ENCODE data around the gene SETD2.
A peak's percentile ranks its signal among the peaks of the same experiment; 100 is the strongest.
"Not testable (repeated sequence)": the region's sequence is repeated elsewhere in the genome, so short reads cannot be mapped to it uniquely, and the experiment has no call there.

The SETD2 gene

GRCh38 chr3:47054412-47054811 lies 109.5 kb downstream of the SETD2 start:
- Histone ChIP-seq H3K27ac (no peak overlapping the region), H3K4me3 (no peak overlapping the region)

DNA sequence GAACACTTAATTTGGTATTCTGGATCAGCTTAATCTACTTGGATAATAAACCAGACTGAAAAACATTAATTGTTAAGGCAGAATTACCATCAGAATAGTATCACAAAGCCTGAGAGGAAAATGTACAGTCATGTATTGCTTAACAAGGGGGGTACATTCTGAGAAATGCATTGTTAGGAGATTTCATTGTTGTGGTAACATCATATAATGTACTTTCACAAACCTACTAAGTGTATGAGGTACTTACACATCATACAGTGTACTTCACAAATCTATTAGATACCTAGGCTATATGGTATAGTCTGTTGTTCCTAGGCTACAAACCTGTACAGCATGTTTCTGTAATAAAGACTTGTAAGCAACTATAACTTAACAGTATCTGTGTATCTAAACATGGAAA lies 116.2 kb downstream of the SETD2 start:
- Histone ChIP-seq H3K27ac (no peak overlapping the region), H3K4me3 (no peak overlapping the region)

- no peak overlapping the region for H3K4me3 ChIP-seq
- no peak overlapping the region for H3K27ac ChIP-seq
These were observed 116.8 kb downstream of the SETD2 start for GRCh38 chr3:47047069-47047468.

DNA sequence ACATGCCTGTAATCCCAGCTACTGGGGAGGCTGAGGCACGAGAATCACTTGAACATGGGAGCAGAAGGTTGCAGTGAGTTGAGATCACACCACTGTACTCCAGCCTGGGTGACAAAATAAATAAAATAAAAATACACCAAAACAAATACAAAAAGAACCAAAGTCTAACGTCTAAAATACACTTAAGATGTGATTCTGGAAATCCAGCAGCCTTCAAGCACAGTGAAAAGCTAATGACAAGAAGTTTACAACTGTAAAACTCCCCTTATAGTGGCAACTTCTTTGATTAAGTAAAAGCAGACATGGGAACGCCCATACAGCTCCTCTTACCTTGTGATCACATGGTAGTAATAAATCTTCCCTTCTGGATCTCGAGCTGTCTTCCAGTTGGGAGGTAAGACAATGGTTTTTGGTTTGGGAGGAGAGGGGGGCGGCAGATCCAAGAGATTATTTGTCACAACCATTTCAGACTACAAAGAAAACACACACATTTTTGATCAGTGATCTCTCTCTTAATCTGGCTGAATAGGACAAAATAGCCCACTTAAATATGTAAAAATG lies 121.6 kb downstream of the SETD2 start:
- H3K27ac ChIP-seq = peak overlapping the region in 1 of 21 experiments; percentile 6
- no peak overlapping the region for H3K4me3 ChIP-seq

DNA sequence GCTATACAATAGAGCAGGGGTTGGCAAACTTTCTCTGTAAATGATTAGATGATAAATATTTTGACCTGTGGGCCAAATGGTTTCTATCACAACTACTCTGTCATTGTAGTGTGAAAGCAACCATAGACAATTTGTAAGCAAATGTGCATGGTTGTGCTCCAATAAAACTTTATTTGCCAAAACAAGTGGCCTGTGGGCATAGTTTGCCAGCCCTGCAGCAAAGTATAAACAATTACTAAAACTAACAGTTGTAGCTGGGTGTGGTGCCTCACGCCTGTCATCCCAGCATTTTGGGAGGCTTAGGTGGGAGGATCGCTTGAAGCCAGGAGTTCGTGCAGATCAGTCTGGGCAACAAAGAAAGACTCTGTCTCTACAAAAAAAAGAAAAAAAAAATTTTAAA lies 122.8 kb downstream of the SETD2 start:
- Histone ChIP-seq H3K4me3 (no peak overlapping the region), H3K27ac (no peak overlapping the region)

- peak overlapping the region in 4 of 21 experiments; percentile 45 to 66 (median 54) for H3K27ac ChIP-seq
- not testable (repeated sequence) for H3K4me3 ChIP-seq
These were observed 126.6 kb downstream of the SETD2 start for GRCh38 chr3:47037302-47037701.

DNA sequence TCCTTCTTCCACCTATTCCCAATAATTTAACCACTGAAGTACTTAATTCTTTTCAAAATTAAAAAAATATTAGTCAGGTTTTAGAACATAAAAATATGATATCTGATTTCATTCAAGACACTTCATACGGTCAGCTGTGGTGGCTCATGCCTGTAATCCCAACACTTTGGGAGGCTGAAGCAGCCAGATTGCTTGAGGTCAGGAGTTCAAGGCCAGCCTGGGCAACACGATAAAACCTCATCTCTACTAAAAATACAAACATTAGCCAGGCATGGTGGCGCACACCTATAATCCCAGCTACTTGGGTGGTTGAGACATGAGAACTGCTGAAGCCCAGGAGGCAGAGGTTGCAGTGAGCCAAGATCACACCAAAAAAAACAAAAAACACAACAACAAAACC lies 127.8 kb downstream of the SETD2 start:
- H3K27ac ChIP-seq = peak overlapping the region in 1 of 21 experiments; percentile 26
- no peak overlapping the region for H3K4me3 ChIP-seq

- no peak overlapping the region for H3K4me3 ChIP-seq
- peak overlapping the region in 1 of 21 experiments; percentile 26 for H3K27ac ChIP-seq
These were observed 128.3 kb downstream of the SETD2 start for GRCh38 chr3:47035645-47036044.

DNA sequence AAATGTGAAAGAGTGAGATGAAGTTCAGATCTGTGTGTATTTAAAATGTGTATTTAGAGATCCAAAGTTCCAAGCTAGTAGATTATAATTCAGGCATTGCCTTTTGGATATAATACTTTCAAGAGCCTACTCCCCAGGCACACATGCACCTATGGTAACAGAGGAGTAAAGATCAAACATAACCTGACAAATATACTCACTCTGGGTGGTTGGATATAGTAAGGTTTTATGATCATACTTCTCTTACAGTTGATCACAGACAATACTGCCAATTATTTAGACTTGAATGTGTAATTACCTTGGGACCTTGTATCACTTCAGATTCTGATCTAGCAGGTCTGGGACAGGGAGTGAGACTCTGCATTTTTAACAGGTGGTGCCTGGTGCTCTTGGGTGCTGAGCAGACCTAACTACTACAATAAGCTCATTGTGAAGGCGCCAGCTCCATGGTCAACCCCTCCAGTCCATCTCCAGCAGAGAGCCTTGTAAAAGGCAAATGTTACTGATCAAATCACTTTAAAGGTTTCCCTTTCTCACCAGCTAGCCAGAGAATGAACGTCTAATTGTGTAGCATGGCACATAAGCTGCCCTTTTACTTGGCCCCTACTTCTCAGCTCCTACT lies 128.9 kb downstream of the SETD2 start:
- H3K27ac ChIP-seq = peak overlapping the region in 1 of 21 experiments; percentile 26
- no peak overlapping the region for H3K4me3 ChIP-seq

DNA sequence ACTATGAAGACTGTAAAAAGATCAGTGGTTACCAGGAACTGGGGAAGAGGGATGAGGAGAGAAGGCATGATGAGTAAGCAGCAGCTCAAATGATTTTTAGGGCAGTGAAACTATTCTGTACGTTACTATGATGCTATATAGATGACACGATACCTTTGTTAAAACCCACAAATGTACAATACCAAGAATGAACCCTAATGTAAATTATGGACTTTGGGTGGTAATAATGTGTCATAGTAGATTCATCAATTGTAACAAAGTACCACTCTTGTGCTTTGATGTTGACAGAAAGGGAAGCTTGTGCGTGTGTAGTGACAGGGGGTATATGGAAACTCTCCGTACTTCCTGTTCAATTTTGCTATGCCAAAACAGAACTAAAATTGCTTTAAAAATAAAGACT lies 132.9 kb downstream of the SETD2 start:
- H3K4me3 ChIP-seq, H3K27ac ChIP-seq: not testable (repeated sequence)

GRCh38 chr3:47028667-47029066 lies 135.2 kb downstream of the SETD2 start:
- Histone ChIP-seq H3K27ac (no peak overlapping the region), H3K4me3 (no peak overlapping the region)

- Histone ChIP-seq H3K27ac (no peak overlapping the region), H3K4me3 (no peak overlapping the region)
These were observed 135.8 kb downstream of the SETD2 start for GRCh38 chr3:47028146-47028545.

- not testable (repeated sequence) for H3K4me3 ChIP-seq, H3K27ac ChIP-seq
These were observed 137.5 kb downstream of the SETD2 start for GRCh38 chr3:47026432-47026831.

- Histone ChIP-seq H3K27ac (peak overlapping the region in 1 of 21 experiments; percentile 26), H3K4me3 (no peak overlapping the region)
These were observed 139.0 kb downstream of the SETD2 start for GRCh38 chr3:47024932-47025331.

- H3K27ac ChIP-seq = peak overlapping the region in 4 of 21 experiments; percentile 11 to 73 (median 28)
- H3K4me3 ChIP-seq = no peak overlapping the region
These were observed 141.3 kb downstream of the SETD2 start for GRCh38 chr3:47022641-47023071.

- Histone ChIP-seq H3K4me3 (no peak overlapping the region), H3K27ac (peak overlapping the region in 1 of 21 experiments; percentile 35)
These were observed 143.6 kb downstream of the SETD2 start for GRCh38 chr3:47020311-47020710.

DNA sequence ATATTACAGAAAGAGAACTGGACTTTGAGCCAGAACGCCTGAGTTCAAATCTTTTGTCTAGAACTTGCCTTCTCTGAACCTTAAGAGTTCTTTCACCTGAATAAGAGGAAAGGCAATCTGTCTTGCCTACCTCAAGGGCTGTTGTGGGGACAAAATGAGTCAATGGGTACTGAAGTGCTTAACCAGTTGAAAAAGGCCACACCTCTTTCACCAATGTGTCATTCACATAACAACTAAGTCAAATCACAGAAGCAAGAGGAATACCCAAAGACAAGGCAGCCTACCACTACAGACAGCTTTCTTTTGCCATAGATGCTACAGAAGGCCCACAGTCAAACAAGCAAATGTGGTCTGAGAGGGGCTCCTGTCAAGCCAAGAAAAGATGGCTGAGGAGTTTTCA lies 144.7 kb downstream of the SETD2 start:
- no peak overlapping the region for H3K4me3 ChIP-seq
- peak overlapping the region in 3 of 21 experiments; percentile 19 to 62 (median 52) for H3K27ac ChIP-seq

DNA sequence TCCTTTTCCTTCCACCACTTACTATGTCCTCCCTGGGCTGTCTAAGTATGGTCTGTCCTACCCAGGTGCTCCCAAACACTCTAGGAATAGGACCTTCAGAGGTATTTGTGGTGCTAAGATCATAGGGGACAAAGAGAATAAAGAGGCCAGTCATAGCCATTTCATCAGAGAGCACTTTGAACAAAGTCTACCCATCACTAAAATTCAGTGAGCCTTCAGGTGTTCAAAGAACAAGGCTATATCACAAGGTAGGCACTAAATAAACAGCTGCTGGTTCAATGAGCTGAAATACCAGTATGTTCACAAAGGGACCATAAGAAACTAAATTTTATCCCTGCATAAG lies 145.7 kb downstream of the SETD2 start:
- H3K27ac ChIP-seq = peak overlapping the region in 4 of 21 experiments; percentile 34 to 62 (median 46)
- H3K4me3 ChIP-seq = no peak overlapping the region

GRCh38 chr3:47017504-47018268 lies 146.2 kb downstream of the SETD2 start:
- peak overlapping the region in 7 of 21 experiments; percentile 25 to 62 (median 34) for H3K27ac ChIP-seq
- H3K4me3 ChIP-seq = no peak overlapping the region

DNA sequence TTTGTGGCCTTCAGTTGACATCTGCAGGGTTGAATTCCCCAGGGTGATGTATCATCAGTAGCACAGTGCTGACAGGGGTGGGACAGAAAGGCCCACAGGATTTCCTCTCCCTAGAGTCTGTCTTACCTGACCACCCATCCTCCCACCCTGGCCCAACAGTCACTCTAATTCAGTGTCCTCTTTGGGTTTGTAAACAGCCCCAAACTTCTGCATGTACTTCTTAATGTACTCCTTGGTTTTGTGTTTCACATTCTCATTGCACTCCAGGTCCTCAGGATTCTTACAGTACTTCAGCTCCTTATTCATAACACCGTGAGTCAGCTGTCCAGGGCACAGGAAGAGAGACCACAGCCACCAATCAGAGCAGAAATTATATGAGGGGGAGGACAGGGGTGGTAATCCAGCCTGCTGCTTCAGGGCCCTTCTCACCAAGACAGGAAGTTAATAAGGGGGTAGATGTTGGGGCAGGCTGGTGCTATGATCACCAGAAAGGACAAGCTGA lies 146.9 kb downstream of the SETD2 start:
- H3K27ac ChIP-seq = peak overlapping the region in 6 of 21 experiments; percentile 6 to 62 (median 36)
- no peak overlapping the region for H3K4me3 ChIP-seq

Data from skin epidermis (tissue), 12 donors.